Ecto neural progenitor cell (in vitro differentiated cells): Measurements from ENCODE around the gene LST1.
"Not testable (repeated sequence)": the region's sequence is repeated elsewhere in the genome, so short reads cannot be mapped to it uniquely, and the experiment has no call there.

Experiments used
- DNase-seq: peaks from one replicate; pipeline ENCODE4 v3.0.0-alpha.2; 2018; ENCODE audit warnings: low spot score

The LST1 gene

DNA sequence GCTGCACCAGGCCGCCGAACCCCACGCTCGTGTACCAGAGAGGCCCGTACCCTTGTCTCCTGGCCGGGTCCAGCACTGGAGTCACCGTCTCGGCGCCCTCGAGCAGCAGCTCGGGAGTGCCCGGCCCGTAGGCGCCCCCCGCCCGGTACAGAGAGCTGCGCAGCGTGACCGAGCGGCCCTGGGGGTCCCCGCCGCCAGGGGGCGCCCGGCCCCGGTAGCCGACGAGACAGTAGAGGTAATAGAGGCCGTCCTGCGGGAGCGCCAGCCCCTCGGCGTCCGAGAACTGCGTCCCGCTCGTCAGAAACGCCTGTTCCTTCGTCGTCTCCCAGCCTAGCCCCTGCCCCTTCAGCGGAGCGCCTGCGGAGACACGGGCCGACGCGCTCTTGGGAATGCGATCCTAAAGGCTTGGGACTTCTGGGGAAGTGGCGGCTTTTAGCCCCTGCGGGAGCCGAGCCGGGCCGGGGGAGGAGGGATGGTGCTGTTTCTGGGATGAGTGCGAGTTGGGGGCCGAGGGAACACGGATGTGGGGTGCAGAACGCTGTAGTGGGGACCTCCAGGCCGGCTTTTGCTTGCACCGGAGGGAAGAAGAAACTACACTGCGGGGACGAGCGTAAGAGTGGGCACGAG, 5.2 kb upstream of the LST1 start:
- peak; percentile 93 for DNase-seq

DNA sequence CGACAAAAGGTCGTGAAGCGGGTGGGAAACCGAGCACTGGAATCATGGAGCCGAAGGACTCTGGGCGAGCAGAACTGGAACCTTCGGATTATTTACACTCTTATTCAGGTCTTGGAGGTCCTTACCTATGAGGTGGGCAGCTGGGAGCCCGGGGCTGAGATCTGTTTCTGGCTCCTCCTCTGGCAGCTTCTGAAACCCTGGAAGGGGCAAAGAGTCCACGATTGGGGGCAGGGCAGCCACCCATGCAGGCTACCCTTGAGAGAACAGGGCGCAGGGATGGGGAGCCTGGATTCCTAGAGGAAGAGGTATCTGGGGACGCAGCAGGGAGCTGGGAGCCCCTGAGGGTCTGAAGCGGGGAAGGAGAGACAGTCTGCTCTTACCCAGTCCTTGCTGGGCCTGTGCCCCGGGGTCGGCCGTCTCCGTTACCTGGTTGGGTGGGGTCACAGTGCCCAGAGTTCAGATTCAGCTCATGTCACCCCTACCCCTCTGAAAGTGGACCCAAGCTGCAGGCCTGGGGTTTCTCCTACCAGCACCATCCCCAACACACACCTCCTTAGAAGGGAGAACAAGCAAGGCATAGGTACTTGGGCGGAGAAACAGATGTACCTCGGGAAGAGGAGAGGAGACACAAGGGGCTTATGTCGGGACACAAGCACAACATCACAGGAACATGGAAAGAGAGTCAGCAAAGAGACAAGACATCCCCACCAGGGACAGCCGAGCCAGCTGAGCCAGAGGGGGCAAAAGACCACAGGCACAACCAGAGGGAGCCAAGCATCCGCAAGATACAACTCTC, 4.4 kb upstream of the LST1 start:
- no peak for DNase-seq

DNA sequence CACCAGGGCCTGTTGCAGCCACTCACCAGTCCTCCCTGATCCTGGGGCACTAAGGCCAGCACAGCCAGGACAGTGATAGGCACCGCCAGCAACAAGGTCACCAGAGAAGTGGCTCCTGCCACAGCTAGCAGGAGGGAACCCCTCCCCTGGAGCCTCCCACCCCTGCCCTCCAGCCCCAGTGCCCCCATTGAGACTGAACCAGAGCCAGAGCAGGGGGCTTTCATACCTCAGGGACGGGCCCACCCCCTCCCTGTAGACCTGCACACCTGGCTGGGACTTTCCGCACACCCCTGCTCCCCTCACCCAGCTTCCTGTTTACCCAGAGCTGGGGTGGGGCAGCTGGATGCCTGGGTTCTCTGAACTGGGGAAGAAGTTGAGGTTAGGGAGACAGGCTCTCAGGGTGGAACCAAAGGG, 3.8 kb upstream of the LST1 start, which contains the start of gene LTB:
Gene LTB (minus strand): TSS at position 195 of the 414 bp plus-strand sequence. CDS start 7 bp downstream, at position 188.
- no peak for DNase-seq

DNA sequence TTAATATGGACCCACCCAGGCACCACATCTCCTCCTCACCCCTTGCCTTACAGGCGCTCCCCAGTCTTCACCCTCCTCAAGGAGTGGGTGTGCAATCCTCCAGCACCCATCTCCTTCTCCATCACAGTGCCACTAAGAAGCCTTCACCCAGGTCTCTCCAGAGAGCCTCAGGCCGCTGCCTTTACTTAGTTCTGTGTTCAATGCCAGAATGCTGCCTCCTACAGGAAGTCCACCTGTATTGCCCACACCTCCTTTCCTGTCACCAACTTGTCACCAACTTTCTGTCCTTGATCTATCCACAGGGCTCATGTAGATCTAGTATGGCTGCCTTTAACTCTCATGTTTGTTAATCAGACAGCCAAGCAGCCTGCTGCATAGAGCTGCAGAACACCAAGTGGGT, 586 bp upstream of the LST1 start:
- DNase-seq, result no peak

DNA sequence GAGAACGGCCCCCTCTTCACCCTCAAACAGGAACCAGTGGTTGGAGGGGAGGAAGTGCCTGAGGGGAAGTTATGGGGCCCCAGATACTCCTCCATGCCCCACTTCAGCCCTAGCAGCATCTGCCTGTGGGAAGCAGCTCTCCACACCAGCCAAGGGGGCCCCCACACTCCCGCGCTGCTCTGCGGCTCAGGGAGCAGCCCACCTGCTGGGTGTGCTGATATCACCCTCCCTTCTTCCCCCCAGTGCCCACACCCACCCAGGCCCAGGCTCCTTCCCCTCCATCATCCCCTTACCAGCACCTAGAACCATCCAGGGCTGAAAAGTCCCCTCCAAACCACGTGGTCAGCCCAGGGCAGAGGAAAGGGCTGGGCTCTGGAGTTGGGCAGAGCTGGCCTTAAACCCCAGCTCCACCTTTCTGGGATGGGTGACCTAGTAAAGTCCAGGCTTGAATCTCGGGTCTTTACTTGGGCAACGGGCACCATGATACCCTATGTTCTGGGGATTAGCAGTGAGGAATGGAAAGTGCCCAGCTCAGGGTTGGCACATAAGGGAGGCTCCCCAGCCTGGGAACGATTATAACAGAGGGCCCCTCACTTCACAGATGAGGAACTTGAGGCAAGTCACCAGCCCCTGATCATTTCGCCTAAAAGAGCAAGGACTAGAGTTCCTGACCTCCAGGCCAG, 663 bp downstream of the LST1 start:
- DNase-seq, result no peak

DNA sequence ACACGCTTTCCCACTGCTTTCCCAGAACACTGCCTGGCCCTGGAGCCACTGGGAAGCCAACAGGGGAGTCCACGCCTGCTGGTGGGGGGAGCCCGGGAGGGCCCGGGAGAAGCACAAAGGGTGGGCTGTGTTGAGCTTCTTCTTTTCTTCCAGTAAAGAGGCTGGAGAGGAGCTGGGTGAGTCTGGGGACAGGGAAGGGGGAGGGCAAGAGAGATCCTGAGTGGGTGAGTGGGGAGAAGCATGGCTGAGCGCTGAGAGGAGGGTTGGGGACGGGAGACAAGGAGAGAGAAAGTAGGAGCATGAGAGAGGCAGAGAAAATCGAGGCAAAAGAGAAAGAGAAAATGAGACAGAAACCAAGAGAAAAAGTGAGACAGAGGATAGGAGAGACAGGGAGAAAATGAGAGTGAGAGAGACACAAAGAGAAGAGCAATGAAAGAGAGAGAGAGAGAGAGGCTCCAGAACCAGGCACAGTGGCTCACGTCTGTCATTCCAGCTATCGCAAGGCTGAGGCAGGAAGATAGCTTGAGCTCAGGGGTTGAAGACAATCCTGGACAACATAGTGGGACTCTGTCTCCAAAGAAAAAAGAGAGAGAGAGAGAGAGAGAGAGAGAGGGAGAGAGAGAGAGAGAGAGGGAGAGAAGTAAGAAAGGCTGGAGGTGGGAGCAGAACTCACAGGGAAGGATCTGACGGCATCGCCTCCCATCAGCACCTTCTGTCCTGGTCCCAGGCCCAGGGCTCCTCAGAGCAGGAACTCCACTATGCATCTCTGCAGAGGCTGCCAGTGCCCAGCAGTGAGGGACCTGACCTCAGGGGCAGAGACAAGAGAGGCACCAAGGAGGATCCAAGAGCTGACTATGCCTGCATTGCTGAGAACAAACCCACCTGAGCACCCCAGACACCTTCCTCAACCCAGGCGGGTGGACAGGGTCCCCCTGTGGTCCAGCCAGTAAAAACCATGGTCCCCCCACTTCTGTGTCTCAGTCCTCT, 2.0 kb downstream of the LST1 start:
- DNase-seq, result no peak

DNA sequence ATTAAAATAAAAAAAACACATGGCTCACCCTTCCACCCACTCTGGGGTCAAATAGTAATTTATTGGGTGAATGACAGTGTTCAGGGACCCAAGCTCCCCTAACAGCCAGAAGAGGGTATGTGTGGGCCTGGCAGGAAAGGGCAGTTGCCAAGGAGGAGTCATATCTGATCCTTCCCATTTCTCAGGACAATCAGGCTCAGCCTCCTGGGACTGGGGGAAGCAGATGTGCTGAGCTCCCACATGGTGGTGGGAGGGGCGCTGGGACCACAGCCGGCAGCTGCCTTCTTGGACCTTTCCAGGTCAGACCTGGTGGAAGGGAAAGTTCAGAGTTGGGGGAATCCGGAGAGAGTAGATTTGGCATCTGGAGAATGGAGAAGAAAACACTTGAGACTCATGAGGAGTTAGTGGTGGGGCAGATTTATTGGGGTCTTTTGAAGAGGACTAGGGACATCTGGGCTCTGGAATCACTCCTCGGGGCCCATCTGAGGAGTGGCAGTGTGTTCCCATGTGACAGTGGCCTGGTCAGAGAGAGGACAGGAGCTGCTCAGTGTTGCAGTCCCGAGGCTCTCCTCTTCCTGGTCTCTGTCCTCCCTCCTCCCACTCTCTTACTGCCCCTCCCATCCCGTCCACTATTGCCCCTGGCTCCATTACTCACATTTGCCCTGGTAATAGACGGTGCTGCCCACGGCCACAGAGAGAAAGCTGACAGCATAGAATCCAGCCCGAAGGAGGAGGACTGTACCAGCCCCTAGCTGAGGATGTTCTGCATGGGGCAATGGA, 3.0 kb downstream of the LST1 start:
- DNase-seq, result no peak

DNA sequence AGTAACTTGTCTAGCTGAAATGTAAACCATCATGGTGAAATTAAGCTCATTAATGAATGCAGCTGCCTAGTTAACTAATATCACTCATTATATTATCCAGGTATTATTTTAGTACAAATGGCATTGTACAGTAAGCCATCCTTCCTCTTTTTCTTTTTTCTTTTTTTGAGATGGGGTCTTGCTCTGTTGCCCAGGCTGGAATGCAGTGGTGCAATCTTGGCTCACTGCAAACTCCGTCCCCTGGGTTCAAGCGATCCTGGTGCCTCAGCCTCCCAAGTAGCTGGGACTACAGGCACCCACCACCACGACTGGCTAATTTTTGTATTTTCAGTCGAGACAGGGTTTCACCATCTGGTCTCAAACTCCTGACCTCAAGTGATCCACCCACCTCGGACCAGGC, 4.6 kb downstream of the LST1 start:
- DNase-seq, result not testable (repeated sequence)

DNA sequence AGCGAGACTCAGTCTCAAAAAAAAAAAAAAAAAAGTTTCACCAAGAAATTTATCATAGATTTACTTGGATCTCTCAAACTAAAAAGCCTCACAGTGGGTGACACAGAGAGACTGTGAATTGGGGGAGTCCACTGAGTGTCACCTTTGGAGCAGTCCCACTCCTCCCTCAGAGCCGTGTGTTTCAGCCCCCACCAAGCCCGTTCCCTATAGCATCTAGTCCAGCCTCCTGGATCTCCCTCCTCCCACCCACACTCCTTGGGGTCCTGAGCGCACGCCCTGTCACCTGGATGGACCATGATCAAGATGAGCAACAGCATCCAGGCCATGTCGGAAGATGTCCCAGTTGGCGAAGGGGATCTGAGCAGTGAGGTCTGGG, 6.3 kb downstream of the LST1 start:
- DNase-seq, result no peak

DNA sequence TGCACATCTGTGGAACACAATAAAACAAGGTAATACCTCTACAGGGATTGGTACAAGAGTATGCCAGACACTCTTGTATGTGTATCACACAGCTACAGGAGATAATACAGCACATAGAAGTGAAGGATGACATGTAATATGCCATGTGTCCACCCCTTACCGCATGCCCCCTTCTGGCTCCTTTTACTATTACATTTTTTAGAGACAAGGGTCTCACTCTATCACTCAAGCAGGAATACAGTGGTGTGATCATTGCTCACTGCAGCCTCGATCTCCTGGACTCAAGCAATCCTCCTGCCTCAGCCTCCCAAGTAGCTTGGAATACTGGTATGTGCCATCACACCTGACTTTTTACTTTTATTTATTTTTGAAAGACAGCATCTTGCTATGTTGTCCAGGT, 10.9 kb downstream of the LST1 start:
- DNase-seq, result no peak

DNA sequence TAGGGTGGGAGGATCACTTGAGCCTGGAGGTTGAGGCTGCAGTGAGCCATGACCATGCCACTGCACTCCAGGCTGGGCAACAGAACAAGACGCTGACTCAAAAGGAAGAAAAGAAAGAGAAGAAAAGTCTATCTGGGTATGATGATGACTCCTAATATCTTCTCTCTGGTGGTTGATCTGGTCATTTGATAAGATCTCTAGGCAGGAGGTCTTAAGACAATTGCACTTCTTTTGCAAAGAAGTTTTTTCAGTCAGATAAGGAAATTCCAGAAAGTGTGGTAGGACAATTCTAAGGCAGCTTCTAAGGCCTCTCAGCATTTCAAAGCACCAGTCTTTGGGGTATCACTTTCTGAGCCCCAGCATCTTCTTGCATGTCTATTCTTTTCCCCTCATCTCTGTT, 21.2 kb downstream of the LST1 start:
- no peak for DNase-seq

DNA sequence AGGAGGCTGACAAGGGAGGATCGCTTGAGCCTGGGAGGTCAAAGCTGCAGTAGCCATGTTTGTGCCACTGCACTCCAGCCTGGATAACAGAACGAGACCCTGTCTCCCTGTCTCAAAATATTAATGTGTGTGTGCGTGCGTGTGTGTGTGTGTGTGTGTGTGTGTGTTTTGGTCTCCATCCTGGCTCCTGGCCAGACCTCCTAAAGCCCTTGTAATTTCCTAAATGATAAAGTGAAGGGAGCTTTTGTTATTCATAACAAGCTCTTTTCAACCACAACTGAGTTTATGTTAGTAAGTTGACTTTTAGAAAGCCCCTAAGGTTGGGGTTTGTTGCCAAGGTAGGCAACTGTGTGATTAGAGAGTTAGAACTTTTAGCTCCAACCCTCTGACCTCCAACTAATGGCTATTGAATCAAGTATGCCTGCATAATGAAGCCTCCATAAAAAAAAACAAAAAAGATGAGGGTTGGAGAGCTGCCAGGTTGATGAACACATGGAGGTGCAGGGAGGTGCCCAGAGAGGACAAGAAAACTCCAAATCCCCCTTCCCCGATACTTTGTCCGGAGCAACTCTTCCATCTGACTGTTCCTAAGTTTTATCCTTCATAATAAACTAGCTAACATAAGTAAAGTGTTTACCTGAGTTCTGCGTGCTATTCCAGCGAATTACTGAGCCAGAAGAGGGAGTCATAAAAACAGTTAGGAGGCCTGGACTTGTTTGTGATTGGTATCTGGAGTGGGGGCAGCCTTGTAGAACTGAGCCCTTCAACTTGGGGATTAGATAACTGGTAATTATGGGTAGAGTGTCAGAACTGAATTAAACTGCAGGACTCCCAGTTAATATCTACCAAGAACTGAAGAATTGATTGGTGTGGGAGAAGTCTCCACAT, 23.7 kb downstream of the LST1 start:
- no peak for DNase-seq

DNA sequence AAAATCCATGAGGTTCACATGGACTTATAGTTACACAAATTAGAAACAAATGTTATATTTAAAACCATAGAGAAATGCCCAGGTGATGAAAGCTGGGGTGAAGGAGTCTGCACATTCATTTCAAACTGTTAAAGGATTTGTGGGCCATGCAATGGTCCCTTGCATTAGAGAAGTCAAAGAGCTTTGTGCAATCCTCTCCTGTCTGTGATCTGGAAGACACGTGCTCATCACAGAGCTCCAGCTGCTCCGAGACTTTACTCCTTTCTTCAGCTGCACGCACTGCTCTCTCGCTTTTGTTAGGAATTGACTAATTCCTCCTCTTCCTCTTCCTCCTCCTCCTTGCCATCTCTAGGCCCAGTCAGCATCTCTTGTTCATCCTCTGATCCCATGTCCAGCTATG, 24.9 kb downstream of the LST1 start:
- no peak for DNase-seq

DNA sequence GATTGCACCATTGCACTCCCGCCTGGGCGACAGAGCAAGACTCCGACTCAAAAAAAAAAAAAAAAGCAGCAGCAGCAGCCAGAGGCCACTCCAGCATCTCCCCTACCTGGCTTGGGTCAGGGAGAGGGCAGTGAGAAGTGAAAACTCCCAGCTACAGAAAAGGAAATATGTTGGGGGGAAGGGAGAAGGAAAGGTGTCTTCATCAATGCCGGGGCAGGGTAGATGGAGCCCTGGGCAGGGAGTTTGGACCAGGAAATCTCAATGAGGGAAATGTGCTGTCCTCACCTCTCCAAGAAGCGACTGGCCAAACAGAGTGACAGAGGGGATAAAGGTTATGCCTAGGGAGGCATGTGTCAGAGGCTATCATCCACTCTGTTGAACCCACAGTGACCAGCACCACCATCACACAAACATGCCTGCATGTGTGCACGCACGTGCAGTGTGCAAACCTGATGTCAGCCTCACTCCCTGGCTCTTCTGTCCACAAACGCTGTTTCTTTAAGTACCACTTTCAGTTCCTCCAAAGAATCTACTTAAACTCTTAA, 28.1 kb downstream of the LST1 start:
- no peak for DNase-seq

DNA sequence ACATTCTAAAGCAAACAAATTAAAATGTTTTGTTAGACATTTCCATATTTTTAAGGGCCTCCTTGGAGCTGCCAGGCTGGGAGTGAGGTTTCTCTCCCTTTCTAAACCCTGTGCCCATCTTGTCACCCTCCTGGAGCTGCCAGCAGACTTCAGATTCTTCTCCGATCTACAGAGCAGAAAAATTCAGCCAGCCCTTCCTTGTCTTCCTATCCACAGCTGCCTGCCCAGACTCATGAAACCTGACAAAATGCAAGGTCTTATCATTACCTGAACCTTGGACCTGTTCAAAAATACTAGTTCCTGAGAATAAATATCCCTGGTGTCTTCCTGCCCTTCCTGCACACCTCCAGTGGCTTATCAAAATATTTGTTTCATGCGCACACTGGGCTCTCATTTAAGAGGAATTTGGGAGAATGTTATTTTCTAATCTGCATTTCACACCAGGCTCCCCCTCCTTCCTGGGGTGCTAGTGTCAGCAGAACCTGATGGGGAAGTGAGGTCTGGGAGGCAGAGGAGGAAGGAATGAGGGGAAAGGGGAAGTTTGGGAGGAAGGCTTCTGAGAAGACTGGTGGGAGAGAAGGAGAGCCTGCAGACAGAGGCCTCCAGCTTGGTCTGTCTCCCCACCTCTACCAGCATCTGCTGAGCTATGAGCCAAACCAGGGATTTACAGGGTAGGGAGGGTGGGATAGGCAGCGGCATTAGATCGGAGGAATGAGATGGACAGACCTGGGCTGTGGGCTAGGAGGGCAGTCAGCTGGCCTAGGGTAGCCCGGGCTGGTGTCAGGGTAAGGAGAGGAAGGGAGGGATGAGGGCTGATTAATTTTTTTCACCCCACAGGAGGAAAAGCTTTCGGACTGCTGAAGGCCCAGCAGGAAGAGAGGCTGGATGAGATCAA, 28.9 kb downstream of the LST1 start, which contains the start of gene AIF1:
Gene AIF1 (plus strand): TSS at position 551 of the 895 bp plus-strand sequence. CDS start 96 bp downstream, at position 647.
- DNase-seq, result no peak

DNA sequence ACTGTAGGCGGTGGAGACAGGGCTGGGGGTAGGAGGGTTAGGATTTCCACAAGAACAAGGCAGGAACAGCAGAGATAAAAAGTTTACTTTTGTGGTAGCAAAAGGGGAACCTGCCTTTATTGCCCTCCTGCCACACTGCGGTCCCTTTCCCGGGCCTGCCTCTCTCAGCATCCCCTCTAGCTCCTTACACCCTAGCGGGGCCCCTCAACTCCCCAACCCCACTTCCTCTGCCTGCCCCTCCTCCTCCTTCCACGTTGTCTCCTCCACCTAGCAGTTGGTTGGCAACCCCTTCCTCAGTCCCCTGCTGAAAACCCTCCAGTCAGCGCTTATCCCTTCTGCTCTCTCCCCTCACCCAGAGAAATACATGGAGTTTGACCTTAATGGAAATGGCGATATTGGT, 29.7 kb downstream of the LST1 start:
- DNase-seq, result no peak

DNA sequence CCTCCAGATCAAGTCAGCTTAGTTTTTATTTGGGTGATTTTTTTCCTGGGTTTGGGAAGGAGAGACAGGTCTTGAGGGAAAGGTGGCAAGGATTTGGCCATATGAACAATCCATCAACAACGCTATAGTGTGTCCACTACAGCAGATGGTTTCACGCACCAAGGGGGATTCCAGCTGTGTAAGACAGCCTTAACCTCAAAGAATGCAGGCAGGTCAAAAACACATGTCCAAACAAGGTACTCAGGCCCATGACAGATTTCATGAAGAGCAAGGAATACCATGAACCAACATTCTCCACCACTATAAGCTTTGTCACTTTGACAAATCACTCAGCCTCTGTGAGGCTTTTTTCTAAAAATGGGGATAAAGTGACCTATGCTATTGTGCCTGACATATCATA, 30.9 kb downstream of the LST1 start:
- no peak for DNase-seq

DNA sequence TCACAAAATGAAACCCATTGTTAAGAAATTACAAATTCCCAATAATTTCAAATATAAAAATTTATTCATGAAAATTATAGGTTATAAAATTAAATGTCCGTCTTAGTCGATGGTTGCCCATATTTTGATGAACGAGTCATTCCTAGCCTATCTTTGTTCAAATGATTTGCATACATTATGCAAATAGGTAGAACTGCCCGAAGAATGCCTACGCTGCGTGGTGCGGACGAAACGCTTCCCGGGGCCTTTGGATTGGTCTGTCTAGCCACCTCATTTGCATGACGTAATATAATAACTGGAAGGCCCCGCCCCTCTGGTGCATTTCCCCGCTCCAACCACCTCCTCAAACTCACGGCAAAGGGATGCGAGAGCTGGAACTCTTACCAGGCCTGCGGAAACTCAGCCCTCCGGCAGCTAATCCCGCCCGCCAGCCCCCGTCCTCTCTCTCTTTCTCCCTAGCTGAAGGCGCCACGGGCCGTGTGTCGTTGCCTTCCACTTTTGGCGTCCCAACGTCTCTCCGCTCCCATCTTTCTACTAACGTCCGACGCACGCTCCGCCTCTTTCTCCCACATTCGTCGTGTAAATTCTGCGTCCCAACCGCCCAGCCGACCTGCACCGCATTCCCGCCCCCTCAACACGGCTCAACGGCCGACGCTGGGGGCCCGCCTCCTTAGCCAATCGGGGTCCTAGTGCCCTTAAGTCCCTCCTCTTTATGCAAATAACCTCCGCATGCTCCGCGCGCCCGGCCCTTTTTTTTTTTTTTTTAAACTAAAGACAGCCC, 33.9 kb downstream of the LST1 start:
- DNase-seq, result peak; percentile 95
